Measurements from ENCODE around the gene ATG3. TPM values are rescaled to one million over a fixed set of nuclear protein-coding genes. Genes with fewer than 3 reads are reported as not detected.

ATG3 gene
- total and polyA plus RNA-seq, 2 experiments from 2014 or later: 68.1 to 93.9 TPM

GRCh38 chr3:112594856-112595255 lies 33.1 kb upstream of the ATG3 start:
- H2AFZ ChIP-seq: no peak overlapping the region
- Mint-ChIP-seq H3K4me1 (peaks cover 13% of the 10 kb centered on the region), H3K4me3 (no peak overlapping the region), H3K9me3 (no peaks in the 10 kb centered on the region), H3K36me3 (ENCODE audit: low read depth) (no peaks in the 10 kb centered on the region), H3K27ac (no peak overlapping the region), H3K27me3 (ENCODE audit: insufficient read depth, low read depth, poor library complexity) (no peaks in the 10 kb centered on the region)
- no peak overlapping the region for H3K4me2 ChIP-seq
- TF ChIP-seq, protein P1, sequence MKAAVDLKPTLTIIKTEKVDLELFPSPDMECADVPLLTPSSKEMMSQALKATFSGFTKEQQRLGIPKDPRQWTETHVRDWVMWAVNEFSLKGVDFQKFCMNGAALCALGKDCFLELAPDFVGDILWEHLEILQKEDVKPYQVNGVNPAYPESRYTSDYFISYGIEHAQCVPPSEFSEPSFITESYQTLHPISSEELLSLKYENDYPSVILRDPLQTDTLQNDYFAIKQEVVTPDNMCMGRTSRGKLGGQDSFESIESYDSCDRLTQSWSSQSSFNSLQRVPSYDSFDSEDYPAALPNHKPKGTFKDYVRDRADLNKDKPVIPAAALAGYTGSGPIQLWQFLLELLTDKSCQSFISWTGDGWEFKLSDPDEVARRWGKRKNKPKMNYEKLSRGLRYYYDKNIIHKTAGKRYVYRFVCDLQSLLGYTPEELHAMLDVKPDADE (IDR thresholded peaks at IDR 0.05): no peak
- TF ChIP-seq ZNF462 (CRISPR knock-in tag; IDR thresholded peaks at IDR 0.05) (no peak), EZH2 (IDR thresholded peaks at IDR 0.05; ENCODE audit: low read depth, unreplicated experiment) (no peak), JUNB (IDR thresholded peaks at IDR 0.05; ENCODE audit: unreplicated experiment) (no peak), CREB1 (CRISPR knock-in tag; IDR thresholded peaks at IDR 0.05; ENCODE audit: low read depth) (no peak), ZNF331 (CRISPR knock-in tag; IDR thresholded peaks at IDR 0.05; ENCODE audit: low read depth) (no peak), EZH2phosphoT487 (IDR thresholded peaks at IDR 0.05; ENCODE audit: unreplicated experiment) (no peak), STAT1 (IDR thresholded peaks at IDR 0.05; ENCODE audit: unreplicated experiment) (no peak), POLR2AphosphoS5 (IDR thresholded peaks at IDR 0.05; ENCODE audit: low read depth) (no peak), ZNF114 (CRISPR knock-in tag; IDR thresholded peaks at IDR 0.05) (no peak), NANOG (IDR thresholded peaks at IDR 0.05; ENCODE audit: borderline replicate concordance) (no peak)
- TF ChIP-seq, protein P2, sequence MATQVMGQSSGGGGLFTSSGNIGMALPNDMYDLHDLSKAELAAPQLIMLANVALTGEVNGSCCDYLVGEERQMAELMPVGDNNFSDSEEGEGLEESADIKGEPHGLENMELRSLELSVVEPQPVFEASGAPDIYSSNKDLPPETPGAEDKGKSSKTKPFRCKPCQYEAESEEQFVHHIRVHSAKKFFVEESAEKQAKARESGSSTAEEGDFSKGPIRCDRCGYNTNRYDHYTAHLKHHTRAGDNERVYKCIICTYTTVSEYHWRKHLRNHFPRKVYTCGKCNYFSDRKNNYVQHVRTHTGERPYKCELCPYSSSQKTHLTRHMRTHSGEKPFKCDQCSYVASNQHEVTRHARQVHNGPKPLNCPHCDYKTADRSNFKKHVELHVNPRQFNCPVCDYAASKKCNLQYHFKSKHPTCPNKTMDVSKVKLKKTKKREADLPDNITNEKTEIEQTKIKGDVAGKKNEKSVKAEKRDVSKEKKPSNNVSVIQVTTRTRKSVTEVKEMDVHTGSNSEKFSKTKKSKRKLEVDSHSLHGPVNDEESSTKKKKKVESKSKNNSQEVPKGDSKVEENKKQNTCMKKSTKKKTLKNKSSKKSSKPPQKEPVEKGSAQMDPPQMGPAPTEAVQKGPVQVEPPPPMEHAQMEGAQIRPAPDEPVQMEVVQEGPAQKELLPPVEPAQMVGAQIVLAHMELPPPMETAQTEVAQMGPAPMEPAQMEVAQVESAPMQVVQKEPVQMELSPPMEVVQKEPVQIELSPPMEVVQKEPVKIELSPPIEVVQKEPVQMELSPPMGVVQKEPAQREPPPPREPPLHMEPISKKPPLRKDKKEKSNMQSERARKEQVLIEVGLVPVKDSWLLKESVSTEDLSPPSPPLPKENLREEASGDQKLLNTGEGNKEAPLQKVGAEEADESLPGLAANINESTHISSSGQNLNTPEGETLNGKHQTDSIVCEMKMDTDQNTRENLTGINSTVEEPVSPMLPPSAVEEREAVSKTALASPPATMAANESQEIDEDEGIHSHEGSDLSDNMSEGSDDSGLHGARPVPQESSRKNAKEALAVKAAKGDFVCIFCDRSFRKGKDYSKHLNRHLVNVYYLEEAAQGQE (IDR thresholded peaks at IDR 0.05; ENCODE audit: unreplicated experiment): no peak
- TF ChIP-seq, protein P3, sequence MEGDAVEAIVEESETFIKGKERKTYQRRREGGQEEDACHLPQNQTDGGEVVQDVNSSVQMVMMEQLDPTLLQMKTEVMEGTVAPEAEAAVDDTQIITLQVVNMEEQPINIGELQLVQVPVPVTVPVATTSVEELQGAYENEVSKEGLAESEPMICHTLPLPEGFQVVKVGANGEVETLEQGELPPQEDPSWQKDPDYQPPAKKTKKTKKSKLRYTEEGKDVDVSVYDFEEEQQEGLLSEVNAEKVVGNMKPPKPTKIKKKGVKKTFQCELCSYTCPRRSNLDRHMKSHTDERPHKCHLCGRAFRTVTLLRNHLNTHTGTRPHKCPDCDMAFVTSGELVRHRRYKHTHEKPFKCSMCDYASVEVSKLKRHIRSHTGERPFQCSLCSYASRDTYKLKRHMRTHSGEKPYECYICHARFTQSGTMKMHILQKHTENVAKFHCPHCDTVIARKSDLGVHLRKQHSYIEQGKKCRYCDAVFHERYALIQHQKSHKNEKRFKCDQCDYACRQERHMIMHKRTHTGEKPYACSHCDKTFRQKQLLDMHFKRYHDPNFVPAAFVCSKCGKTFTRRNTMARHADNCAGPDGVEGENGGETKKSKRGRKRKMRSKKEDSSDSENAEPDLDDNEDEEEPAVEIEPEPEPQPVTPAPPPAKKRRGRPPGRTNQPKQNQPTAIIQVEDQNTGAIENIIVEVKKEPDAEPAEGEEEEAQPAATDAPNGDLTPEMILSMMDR (conservative IDR thresholded peaks at IDR 0.05; ENCODE audit: low read depth in 2 of 2): no peak
- H3K27ac ChIP-seq (ENCODE audit: low read depth): no peak overlapping the region
- ATAC-seq (no peak), DNase-seq (ENCODE audit: low spot score) (no peak)
- H4K20me1 ChIP-seq (replicated peaks; ENCODE audit: insufficient read depth): no peaks in the 10 kb centered on the region
- H3K36me3 ChIP-seq (ENCODE audit: insufficient read depth): no peaks in the 10 kb centered on the region
- H3F3A ChIP-seq (replicated peaks; ENCODE audit: low read depth): no peaks in the 10 kb centered on the region
- H3K4me3 ChIP-seq: no peak overlapping the region
- H3K79me2 ChIP-seq (replicated peaks; ENCODE audit: insufficient read depth): no peaks in the 10 kb centered on the region
- H3K9me2 ChIP-seq (ENCODE audit: insufficient read depth): no peaks in the 10 kb centered on the region
- H3K4me1 ChIP-seq (ENCODE audit: insufficient read depth): peaks cover 18% of the 10 kb centered on the region
- H3K27me3 ChIP-seq (ENCODE audit: insufficient read depth): no peaks in the 10 kb centered on the region

Data from GM23338 (cell line).